DND-41 (cell line): ENCODE measurements around the gene FABP7.

Experiments
- CTCF ChIP-seq: IDR thresholded peaks from 2 replicates; pipeline ENCODE4 v1.5.1; 2012; ENCODE audit warnings: borderline replicate concordance, low read length, moderate library complexity, mild to moderate bottlenecking; ENCODE audit not compliant: poor library complexity, severe bottlenecking; ENCODE audit errors: extremely low read depth
- EZH2 ChIP-seq: IDR thresholded peaks from 3 replicates; pipeline ENCODE4 v1.6.1; 2012; ENCODE audit warnings: borderline replicate concordance, low read depth, mild to moderate bottlenecking, moderate library complexity, low read length, inconsistent platforms; ENCODE audit not compliant: severe bottlenecking

- TF ChIP-seq CTCF: peak; percentile 66
- TF ChIP-seq EZH2: no peak
Measured at GRCh38 chr6:122730775-122731386, 48.6 kb upstream of the FABP7 start.
